ENCODE measurements around the gene ENO4. TPM values are rescaled to one million over a fixed set of nuclear protein-coding genes. Genes with fewer than 3 reads are reported as not detected.

ENO4 gene
- total RNA-seq, 1 donor from 2014 or later = 0.37 TPM

DNA sequence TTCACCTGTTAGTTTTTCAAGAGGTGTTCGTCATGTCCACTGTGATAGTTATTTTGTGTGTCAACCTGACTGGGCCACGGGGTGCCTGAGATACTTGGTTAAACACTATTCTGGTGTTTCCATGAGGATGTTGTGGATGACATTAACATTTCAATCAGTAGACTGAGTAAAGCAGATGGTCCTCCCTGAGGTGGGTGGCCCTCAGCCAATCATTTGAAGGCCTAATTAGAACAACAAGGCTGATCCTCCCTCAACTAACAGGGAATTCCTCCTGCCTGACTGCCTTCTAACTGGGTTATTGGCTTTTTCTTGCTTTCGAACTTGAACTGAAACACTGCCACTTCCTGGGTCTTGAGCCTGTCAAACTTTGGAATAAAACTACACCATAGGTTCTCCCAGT lies 75.8 kb downstream of the ENO4 start:
- H3K36me3 Mint-ChIP-seq (ENCODE audit: low read depth) = peaks cover 5% of the 10 kb centered on the region
- no peak overlapping the region for H3K4me3 Mint-ChIP-seq
- H3K27ac Mint-ChIP-seq (ENCODE audit: unreplicated experiment) = no peak overlapping the region
- H3K9me3 Mint-ChIP-seq = no peaks in the 10 kb centered on the region
- no peaks in the 10 kb centered on the region for H3K4me1 Mint-ChIP-seq
- DNase-seq (ENCODE audit: low read depth, low spot score) = no peak
- H3K27me3 Mint-ChIP-seq (ENCODE audit: low read depth) = no peaks in the 10 kb centered on the region
- no peak for TF ChIP-seq CTCF (conservative IDR thresholded peaks at IDR 0.05)

DNA sequence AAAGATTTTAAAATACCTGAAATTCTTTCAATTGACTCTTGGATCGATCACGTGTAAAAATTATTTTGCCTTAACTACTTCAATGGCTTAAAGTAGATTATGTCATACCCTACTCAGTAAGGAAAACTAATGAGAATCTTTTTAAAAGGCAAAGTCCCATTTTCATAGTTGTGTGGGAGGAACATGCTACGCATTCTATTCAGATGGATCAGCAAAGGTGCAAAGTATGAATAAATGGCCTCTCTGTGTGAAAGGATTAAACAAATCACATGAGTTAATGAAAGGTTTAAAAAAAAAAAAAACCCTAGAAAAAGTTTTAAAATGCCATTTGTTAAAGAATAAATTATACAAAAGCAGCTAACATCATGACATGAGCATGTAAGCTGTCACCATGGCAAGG lies 77.1 kb downstream of the ENO4 start:
- H3K36me3 Mint-ChIP-seq (ENCODE audit: low read depth) = peaks cover 7% of the 10 kb centered on the region
- no peak overlapping the region for H3K27ac Mint-ChIP-seq (ENCODE audit: unreplicated experiment)

GRCh38 chr10:116931806-116932205 lies 82.5 kb downstream of the ENO4 start:
- Mint-ChIP-seq H3K9me3 (peaks cover 13% of the 10 kb centered on the region), H3K36me3 (ENCODE audit: low read depth) (peaks cover 39% of the 10 kb centered on the region), H3K27me3 (ENCODE audit: low read depth) (no peaks in the 10 kb centered on the region), H3K27ac (ENCODE audit: unreplicated experiment) (no peak overlapping the region), H3K4me1 (no peaks in the 10 kb centered on the region), H3K4me3 (no peak overlapping the region)
- no peak for DNase-seq (ENCODE audit: low read depth, low spot score)
- no peak for TF ChIP-seq CTCF (conservative IDR thresholded peaks at IDR 0.05)

More for the DNA sequence above, 77.1 kb downstream of the ENO4 start:
- DNase-seq (ENCODE audit: low read depth, low spot score) = no peak
- H3K4me3 Mint-ChIP-seq = no peak overlapping the region
- H3K4me1 Mint-ChIP-seq = no peaks in the 10 kb centered on the region
- TF ChIP-seq CTCF (conservative IDR thresholded peaks at IDR 0.05) = no peak
- no peaks in the 10 kb centered on the region for H3K9me3 Mint-ChIP-seq
- H3K27me3 Mint-ChIP-seq (ENCODE audit: low read depth) = no peaks in the 10 kb centered on the region

Other genes starting within 250 kb of the ENO4 start
- gene PNLIPRP2, start 228.5 kb upstream of the ENO4 start, total RNA-seq = not detected in 2 replicates
- 7.4 and 7.6 TPM in 2 replicates for gene HSPA12A, start 106.9 kb upstream of the ENO4 start, total RNA-seq
- gene SHTN1, start 155.7 kb downstream of the ENO4 start, total RNA-seq = 10.0 and 10.5 TPM in 2 replicates